Nephron (organoid): Measurements from ENCODE around the gene MYO3B.
"Not testable (repeated sequence)": the region's sequence is repeated elsewhere in the genome, so short reads cannot be mapped to it uniquely, and the experiment has no call there.

Source experiments
- H3K27ac Mint-ChIP-seq, 3 experiments: 2 replicates each; pipeline ENCODE4 v1.8.0; 2020; ENCODE audit warnings: mixed read lengths in 3 of 3, mild to moderate bottlenecking in 2 of 3, moderate library complexity in 1 of 3
- H3K27me3 Mint-ChIP-seq: 2 replicates; pipeline ENCODE4 v1.8.0; 2021; ENCODE audit warnings: low read depth, mild to moderate bottlenecking, moderate library complexity, mixed read lengths
- H3K36me3 Mint-ChIP-seq: 2 replicates; pipeline ENCODE4 v1.8.0; 2020; ENCODE audit warnings: low read depth, mixed read lengths
- H3K4me1 Mint-ChIP-seq: 2 replicates; pipeline ENCODE4 v1.8.0; 2020; ENCODE audit warnings: mixed read lengths
- H3K4me3 Mint-ChIP-seq, 3 experiments: 2 replicates each; pipeline ENCODE4 v1.8.0; 2020; ENCODE audit warnings: mild to moderate bottlenecking in 3 of 3, mixed read lengths in 3 of 3, moderate library complexity in 2 of 3
- H3K9me3 Mint-ChIP-seq: 2 replicates; pipeline ENCODE4 v1.8.0; 2020; ENCODE audit warnings: mixed read lengths
- TF ChIP-seq, protein P1 (sequence below), 3 experiments: fragments of 200-600 bp; sonication (generic); IDR thresholded peaks; one replicate each; pipeline ENCODE4 v1.5.0; 2021; ENCODE audit warnings: antibody characterized with exemption in 3 of 3; ENCODE audit not compliant: unreplicated experiment in 3 of 3

The MYO3B gene

GRCh38 chr2:170271340-170271739 lies 93.4 kb downstream of the MYO3B start:
- H3K36me3 Mint-ChIP-seq, result no peaks in the 10 kb centered on the region
- no peak overlapping the region for H3K27ac Mint-ChIP-seq
- TF ChIP-seq, protein P1, sequence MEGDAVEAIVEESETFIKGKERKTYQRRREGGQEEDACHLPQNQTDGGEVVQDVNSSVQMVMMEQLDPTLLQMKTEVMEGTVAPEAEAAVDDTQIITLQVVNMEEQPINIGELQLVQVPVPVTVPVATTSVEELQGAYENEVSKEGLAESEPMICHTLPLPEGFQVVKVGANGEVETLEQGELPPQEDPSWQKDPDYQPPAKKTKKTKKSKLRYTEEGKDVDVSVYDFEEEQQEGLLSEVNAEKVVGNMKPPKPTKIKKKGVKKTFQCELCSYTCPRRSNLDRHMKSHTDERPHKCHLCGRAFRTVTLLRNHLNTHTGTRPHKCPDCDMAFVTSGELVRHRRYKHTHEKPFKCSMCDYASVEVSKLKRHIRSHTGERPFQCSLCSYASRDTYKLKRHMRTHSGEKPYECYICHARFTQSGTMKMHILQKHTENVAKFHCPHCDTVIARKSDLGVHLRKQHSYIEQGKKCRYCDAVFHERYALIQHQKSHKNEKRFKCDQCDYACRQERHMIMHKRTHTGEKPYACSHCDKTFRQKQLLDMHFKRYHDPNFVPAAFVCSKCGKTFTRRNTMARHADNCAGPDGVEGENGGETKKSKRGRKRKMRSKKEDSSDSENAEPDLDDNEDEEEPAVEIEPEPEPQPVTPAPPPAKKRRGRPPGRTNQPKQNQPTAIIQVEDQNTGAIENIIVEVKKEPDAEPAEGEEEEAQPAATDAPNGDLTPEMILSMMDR (IDR thresholded peaks at IDR 0.05; ENCODE audit: unreplicated experiment in 3 of 3), result no peak
- H3K9me3 Mint-ChIP-seq, result no peaks in the 10 kb centered on the region
- no peak overlapping the region for H3K4me3 Mint-ChIP-seq
- peaks cover 10% of the 10 kb centered on the region for H3K4me1 Mint-ChIP-seq
- H3K27me3 Mint-ChIP-seq, result no peaks in the 10 kb centered on the region

- Mint-ChIP-seq H3K9me3 (peaks cover 8% of the 10 kb centered on the region), H3K36me3 (no peaks in the 10 kb centered on the region), H3K4me3 (no peak overlapping the region), H3K27ac (no peak overlapping the region), H3K27me3 (no peaks in the 10 kb centered on the region), H3K4me1 (peaks cover 4% of the 10 kb centered on the region)
- TF ChIP-seq, protein P1 (IDR thresholded peaks at IDR 0.05; ENCODE audit: unreplicated experiment in 3 of 3), result no peak
These were observed 98.1 kb downstream of the MYO3B start for GRCh38 chr2:170276056-170276455.

GRCh38 chr2:170276925-170277629 lies 99.1 kb downstream of the MYO3B start:
- Mint-ChIP-seq H3K4me1 (no peaks in the 10 kb centered on the region), H3K9me3 (peaks cover 12% of the 10 kb centered on the region), H3K36me3 (no peaks in the 10 kb centered on the region), H3K27ac (no peak overlapping the region), H3K4me3 (no peak overlapping the region), H3K27me3 (no peaks in the 10 kb centered on the region)
- TF ChIP-seq, protein P1 (IDR thresholded peaks at IDR 0.05; ENCODE audit: unreplicated experiment in 3 of 3), result no peak

- peaks cover 12% of the 10 kb centered on the region for H3K9me3 Mint-ChIP-seq
- no peaks in the 10 kb centered on the region for H3K36me3 Mint-ChIP-seq
- H3K27ac Mint-ChIP-seq, result no peak overlapping the region
- no peak overlapping the region for H3K4me3 Mint-ChIP-seq
- no peaks in the 10 kb centered on the region for H3K4me1 Mint-ChIP-seq
- no peaks in the 10 kb centered on the region for H3K27me3 Mint-ChIP-seq
- TF ChIP-seq, protein P1 (IDR thresholded peaks at IDR 0.05; ENCODE audit: unreplicated experiment in 3 of 3), result no peak
These were observed 100.0 kb downstream of the MYO3B start for GRCh38 chr2:170277951-170278350.

DNA sequence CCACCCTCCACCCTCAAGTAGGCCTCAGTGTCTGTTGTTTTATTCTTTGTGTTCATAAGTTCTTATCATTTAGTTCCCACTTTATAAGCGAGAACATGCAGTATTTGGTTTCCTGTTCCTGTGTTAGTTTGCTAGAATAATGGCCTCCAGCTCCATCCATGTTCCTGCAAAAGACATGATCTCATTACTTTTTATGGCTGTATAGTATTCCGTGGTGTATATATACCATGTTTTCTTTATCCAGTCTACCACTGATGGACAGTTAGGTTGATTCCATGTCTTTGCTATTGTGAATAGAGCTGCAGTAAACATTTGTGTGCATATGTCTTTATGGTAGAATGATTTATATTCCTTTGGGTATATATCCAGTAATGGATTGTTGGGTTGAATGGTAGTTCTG lies 101.7 kb downstream of the MYO3B start:
- H3K27ac Mint-ChIP-seq, H3K36me3 Mint-ChIP-seq, H3K27me3 Mint-ChIP-seq, H3K4me1 Mint-ChIP-seq, H3K4me3 Mint-ChIP-seq: not testable (repeated sequence)
- peaks cover 12% of the 10 kb centered on the region for H3K9me3 Mint-ChIP-seq

- Mint-ChIP-seq H3K27me3 (no peaks in the 10 kb centered on the region), H3K4me3 (no peak overlapping the region), H3K9me3 (peaks cover 15% of the 10 kb centered on the region), H3K27ac (no peak overlapping the region), H3K36me3 (no peaks in the 10 kb centered on the region), H3K4me1 (no peaks in the 10 kb centered on the region)
- TF ChIP-seq, protein P1 (IDR thresholded peaks at IDR 0.05; ENCODE audit: unreplicated experiment in 3 of 3), result no peak
These were observed 104.9 kb downstream of the MYO3B start for GRCh38 chr2:170282851-170283250.
